HUES6 (cell line): ENCODE measurements around the gene SLC3A2.

Experiments
- H3K27ac ChIP-seq: 2 replicates; pipeline ENCODE4 v1.7.0; 2013; ENCODE audit warnings: low read depth, mild to moderate bottlenecking, low read length, inconsistent platforms
- H3K27me3 ChIP-seq: 2 replicates; pipeline ENCODE4 v1.6.1; 2013; ENCODE audit warnings: low read length; ENCODE audit not compliant: control insufficient read depth, insufficient read depth
- H3K36me3 ChIP-seq: 2 replicates; pipeline ENCODE4 v1.6.1; 2013; ENCODE audit warnings: low read length; ENCODE audit not compliant: control insufficient read depth, insufficient read depth
- H3K4me1 ChIP-seq: 2 replicates; pipeline ENCODE4 v1.6.1; 2013; ENCODE audit warnings: low read length; ENCODE audit not compliant: control insufficient read depth, insufficient read depth
- H3K4me3 ChIP-seq: 2 replicates; pipeline ENCODE4 v1.5.1; 2013; ENCODE audit warnings: low read depth, low read length
- H3K9ac ChIP-seq: one replicate; pipeline ENCODE4 v1.6.1; 2013; ENCODE audit warnings: mild to moderate bottlenecking, low read length
- H3K9me3 ChIP-seq: 2 replicates; pipeline ENCODE4 v1.6.1; 2013; ENCODE audit warnings: low read depth, low read length; ENCODE audit not compliant: control insufficient read depth, insufficient read depth

The SLC3A2 gene

DNA sequence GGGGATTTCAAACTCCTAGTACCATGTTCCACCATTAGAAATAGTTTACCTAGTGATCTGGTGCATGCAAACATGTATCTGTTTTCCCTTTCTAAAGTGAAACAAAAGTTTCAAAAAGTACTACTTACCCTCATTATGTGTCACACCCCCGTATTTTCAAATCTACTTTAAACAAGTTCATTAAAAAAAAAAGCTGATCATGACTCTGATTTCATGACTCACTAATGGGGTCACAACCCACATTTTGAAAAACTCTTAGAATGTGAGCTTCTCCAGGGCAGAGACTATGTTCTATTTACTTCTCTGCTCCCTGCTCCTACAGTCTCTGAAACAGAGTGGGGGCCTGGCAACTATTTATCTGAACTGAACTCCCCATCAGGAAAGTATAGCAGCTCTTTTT lies 22.2 kb downstream of the SLC3A2 start:
- Histone ChIP-seq H3K4me1 (0 out of 2 replicates have a peak, but pooled peaks cover 3% of the 10 kb centered on the region), H3K9me3 (no peaks in the 10 kb centered on the region), H3K27ac (no peak overlapping the region), H3K9ac (no peak overlapping the region), H3K4me3 (no peak overlapping the region), H3K27me3 (peaks cover 9% of the 10 kb centered on the region; the same call in 1 of the 2 replicates), H3K36me3 (no peaks in the 10 kb centered on the region)

DNA sequence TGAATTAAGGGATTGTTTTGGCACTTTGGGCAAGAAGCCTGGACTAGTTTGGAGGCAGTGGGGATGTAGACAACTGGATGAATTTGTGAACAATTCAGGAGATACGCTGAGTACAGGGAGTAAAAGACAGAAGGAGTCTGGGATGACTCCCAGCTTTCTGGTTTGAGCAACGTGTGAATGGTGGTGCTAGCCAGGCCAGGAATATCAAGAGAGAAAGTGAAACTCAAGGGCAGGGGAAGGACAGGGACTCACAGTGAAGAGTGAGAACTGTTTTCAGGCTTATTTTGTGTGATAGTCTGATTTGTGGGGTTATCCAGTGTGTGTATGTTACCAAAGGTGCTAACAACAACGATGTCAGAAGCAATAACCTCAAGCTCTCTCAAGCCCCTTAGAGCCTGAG lies 24.6 kb downstream of the SLC3A2 start:
- no peaks in the 10 kb centered on the region for H3K9me3 ChIP-seq
- no peak overlapping the region for H3K27ac ChIP-seq
- H3K4me3 ChIP-seq: no peak overlapping the region
- no peak overlapping the region for H3K9ac ChIP-seq
- H3K36me3 ChIP-seq: no peaks in the 10 kb centered on the region
- peaks cover 16% of the 10 kb centered on the region for H3K4me1 ChIP-seq
- H3K27me3 ChIP-seq: peaks cover 9% of the 10 kb centered on the region; the same call in 1 of the 2 replicates

DNA sequence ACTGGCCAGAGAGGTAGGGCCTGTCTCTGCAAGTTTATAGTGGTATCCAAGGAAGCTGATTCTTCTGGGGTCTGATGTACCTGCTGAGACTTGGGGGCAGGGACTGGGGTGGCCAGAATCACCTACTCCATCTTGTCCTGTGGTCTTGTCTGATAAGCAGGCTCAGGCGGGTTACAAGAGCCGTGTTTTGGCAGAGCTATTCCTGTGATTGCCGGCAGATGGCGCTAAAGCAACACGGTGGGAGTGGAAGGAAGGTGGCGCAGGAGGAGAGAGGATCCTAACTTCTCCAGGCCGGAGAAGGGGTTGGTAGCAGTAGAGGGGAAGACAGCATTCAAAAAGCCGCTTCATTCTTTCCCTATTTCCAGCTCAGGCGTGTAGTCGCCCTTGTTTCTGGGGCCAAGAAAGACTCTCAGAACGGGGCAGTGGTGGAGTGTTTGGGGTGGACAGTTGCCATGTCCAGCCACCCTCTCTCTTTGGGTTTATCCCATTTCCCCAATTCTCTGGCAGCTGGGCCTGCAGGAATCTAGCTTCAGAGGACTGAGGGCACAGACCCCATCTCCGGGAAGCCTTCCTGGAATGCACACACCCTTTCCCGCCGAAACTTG lies 25.3 kb downstream of the SLC3A2 start:
- no peak overlapping the region for H3K27ac ChIP-seq
- H3K27me3 ChIP-seq: peaks cover 9% of the 10 kb centered on the region; the same call in 1 of the 2 replicates
- H3K4me3 ChIP-seq: no peak overlapping the region
- H3K9ac ChIP-seq: no peak overlapping the region
- H3K4me1 ChIP-seq: peaks cover 19% of the 10 kb centered on the region
- no peaks in the 10 kb centered on the region for H3K36me3 ChIP-seq
- no peaks in the 10 kb centered on the region for H3K9me3 ChIP-seq

DNA sequence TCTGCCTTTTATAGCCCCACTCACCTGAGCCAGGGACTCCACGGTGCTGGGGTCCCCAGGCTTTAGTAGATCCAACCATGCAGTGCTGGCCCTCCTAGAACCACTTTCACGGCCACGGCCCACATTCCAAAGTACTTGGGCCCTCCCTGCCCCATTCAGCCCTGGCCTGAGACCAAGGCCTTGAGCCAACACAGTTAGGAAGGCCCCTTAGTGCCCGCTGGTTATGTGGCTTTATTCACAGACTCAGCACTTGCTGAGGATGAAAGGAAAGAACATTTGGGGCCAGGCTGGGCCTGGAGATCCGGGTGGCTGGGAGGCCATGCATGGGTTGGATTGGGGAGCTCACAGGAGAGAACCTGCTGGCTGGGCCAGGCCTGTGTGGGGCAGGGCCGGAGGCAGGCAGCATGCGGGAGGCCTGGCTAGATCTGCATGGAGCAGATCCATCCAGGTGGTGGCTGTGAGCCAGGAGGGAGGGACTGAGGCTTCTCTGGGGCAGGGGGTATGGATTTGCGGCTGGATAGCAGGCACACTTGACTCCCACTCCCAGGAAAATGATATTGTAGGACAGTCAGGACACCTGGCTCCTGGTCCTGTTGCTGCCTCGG lies 27.9 kb downstream of the SLC3A2 start:
- no peak overlapping the region for H3K4me3 ChIP-seq
- no peak overlapping the region for H3K27ac ChIP-seq
- H3K9me3 ChIP-seq: no peaks in the 10 kb centered on the region
- H3K9ac ChIP-seq: no peak overlapping the region
- H3K27me3 ChIP-seq: peaks cover 9% of the 10 kb centered on the region; the same call in 1 of the 2 replicates
- no peaks in the 10 kb centered on the region for H3K36me3 ChIP-seq
- peaks cover 19% of the 10 kb centered on the region for H3K4me1 ChIP-seq

DNA sequence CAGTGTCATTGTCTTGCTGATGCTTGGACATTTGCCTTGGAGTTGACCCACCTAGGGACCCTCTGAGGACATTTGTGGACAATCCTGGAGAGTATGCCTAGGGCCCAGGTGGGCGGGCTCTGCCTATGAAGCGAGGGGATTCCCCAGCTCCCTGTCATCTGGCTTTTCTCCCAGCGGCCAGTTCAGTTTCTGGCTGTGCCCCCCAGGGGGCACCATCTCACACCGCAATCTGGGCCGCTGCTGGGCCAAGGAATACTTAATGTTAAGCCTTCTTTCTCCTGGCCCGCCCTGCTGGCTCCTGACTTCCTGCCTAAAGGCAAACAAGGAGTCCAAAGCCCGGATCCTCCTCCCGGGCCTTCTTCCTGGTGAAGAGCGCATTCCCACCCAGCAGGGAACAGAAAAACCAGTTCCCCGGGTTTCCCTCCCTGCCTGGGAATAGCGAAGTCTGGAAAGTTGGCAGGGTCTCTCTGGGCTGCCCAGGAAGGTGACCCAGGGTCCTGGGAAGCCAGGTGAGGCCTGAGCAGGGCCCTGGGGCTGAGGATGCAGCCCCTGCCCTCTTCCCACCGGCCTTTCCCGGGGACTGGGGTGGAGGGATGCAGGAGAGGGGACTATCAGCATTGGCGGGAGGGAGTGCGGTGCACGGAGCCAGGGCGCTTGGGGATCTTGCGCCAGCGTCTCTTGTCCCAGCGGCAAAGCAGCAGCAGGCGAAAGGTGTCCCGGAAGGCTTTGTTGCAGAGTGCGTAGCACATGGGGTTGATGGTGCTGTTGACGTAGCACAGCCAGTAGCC lies 28.6 kb downstream of the SLC3A2 start:
- no peaks in the 10 kb centered on the region for H3K36me3 ChIP-seq
- peaks cover 9% of the 10 kb centered on the region; the same call in 1 of the 2 replicates for H3K27me3 ChIP-seq
- peak overlapping the region; percentile 37 for H3K4me3 ChIP-seq
- H3K9ac ChIP-seq: peak overlapping the region; percentile 67
- H3K27ac ChIP-seq: peak overlapping the region; percentile 74
- H3K4me1 ChIP-seq: peaks cover 19% of the 10 kb centered on the region
- H3K9me3 ChIP-seq: no peaks in the 10 kb centered on the region

DNA sequence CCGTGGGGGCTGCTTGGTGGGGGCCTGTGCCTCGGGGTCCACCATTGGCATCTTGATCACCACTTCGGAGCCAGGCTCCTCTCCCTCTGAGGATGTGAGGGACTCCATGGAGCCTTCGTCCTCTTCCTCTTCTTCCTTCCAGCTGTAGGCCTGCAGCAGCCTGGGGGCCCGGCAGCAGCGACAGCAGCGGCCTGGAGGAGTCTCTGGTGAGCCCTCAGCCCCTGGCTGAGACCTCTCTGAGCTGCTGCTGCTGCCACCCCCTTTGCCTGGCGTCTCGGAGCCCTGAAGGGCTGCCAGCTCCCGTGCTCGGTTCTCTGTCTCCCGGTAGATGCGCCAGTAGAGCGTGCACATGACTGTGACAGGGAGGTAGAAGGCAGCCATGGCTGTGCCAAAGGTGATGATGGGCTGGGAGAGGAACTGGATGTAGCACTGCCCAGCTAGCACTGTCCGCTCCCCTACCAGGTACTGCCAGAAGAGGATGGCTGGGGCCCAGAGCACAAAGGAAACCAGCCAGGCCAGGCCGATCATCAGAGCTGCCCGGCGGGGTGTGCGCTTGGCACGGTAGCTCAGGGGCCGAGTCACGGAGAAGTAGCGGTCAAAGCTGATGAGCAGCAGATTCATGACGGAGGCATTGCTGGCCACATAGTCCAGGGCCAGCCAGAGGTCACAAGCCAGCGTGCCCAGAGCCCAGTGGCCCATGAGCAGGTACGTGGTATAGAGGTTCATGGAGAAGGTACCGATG lies 29.6 kb downstream of the SLC3A2 start:
- no peaks in the 10 kb centered on the region for H3K9me3 ChIP-seq

DNA sequence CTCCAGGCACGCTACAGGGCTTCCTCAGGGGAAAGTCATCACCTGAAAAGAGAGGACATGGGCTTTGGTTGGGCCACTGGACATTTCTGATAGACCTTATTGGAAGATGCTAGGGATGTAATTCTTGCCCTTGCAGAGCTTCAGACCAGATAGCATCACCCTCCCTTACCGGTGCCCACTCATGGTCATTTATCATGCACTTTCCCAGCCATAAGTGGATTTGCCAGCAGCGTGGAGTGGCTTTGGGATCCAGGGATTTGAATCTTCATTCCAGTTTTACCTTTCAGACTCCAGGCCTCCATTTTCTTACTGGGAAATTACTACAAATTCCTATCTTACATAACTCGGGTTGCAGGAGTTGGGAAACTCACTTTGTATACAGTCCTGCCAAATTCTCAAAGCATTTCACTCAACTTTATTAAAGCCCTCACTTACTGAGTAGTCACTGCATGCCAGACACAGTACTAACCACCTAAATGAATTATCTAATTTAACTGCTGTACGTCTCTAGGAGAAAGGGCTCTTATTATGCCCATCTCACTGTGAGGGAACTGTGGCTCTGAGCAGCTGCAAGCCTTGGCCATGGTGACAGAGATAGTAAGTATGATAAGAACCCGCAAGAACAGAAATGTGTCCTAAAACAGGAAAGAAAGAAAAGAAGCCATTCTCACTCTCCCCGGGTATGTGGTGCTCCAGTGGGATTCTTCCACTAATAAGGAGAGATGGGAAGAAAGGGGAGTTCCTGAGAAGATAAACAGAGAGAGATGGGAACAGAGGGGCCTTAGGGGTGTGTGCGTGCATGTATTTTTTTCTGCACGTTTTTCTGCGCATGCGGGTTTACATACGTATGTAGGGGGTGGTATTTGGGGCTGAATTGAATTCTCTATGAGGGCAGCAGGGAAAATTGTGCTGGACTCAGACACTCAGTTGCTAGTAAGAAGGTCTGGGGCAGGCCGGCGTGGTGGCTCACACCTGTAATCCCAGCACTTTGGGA lies 30.7 kb downstream of the SLC3A2 start:
- Histone ChIP-seq H3K4me1 (peaks cover 19% of the 10 kb centered on the region), H3K4me3 (no peak overlapping the region), H3K36me3 (no peaks in the 10 kb centered on the region), H3K9me3 (no peaks in the 10 kb centered on the region), H3K9ac (no peak overlapping the region), H3K27ac (no peak overlapping the region), H3K27me3 (peaks cover 8% of the 10 kb centered on the region; the same call in 1 of the 2 replicates)

More for the DNA sequence above, 29.6 kb downstream of the SLC3A2 start:
- Histone ChIP-seq H3K4me3 (no peak overlapping the region), H3K4me1 (peaks cover 19% of the 10 kb centered on the region), H3K27me3 (peaks cover 9% of the 10 kb centered on the region; the same call in 1 of the 2 replicates), H3K9ac (peak overlapping the region; percentile 67), H3K27ac (no peak overlapping the region), H3K36me3 (no peaks in the 10 kb centered on the region)

DNA sequence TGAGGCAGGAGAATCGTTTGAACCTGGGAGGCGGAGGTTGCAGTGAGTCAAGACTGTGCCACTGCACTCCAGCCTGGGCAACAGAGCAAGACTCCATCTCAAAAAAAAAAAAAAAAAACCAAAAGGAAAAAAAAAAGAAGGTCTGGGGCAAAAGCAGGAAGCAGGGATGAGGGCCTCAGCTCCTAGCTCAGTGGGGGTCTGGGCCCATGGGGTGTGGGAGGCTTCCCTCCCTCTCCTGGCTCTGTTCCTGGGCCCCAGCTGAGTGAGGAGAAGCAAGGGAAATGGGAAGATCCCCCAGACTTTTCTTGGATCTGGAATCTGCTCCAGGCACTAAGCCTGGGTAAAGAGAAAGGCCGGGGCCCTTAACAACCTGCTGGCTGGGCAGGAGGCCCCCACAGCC lies 31.6 kb downstream of the SLC3A2 start:
- no peaks in the 10 kb centered on the region for H3K9me3 ChIP-seq
- no peak overlapping the region for H3K27ac ChIP-seq
- H3K4me1 ChIP-seq: peaks cover 19% of the 10 kb centered on the region
- H3K9ac ChIP-seq: no peak overlapping the region
- no peaks in the 10 kb centered on the region for H3K36me3 ChIP-seq
- no peak overlapping the region for H3K4me3 ChIP-seq
- no peaks in the 10 kb centered on the region for H3K27me3 ChIP-seq

DNA sequence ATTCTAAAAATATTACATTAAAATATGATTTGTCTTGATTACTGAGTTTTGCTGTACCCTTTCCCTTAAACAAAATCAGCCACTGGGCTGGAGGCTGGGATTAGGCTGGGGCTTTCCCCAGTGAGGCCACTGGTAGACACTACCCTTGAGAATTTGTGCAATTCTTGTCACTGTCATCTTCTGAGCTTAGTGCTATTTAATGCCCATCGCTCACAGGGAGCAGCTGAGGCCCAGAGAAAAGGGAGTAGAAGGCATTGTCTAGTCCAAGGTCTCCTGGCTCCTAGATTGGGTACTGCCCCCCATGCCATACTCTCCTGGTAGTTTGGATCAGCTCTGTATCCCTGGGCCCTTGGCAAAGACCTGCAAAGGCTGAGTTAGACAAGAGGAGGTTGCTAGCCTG lies 33.7 kb downstream of the SLC3A2 start:
- no peak overlapping the region for H3K27ac ChIP-seq
- no peak overlapping the region for H3K9ac ChIP-seq
- H3K36me3 ChIP-seq: no peaks in the 10 kb centered on the region
- no peaks in the 10 kb centered on the region for H3K9me3 ChIP-seq
- no peaks in the 10 kb centered on the region for H3K27me3 ChIP-seq
- H3K4me3 ChIP-seq: no peak overlapping the region
- peaks cover 18% of the 10 kb centered on the region for H3K4me1 ChIP-seq

DNA sequence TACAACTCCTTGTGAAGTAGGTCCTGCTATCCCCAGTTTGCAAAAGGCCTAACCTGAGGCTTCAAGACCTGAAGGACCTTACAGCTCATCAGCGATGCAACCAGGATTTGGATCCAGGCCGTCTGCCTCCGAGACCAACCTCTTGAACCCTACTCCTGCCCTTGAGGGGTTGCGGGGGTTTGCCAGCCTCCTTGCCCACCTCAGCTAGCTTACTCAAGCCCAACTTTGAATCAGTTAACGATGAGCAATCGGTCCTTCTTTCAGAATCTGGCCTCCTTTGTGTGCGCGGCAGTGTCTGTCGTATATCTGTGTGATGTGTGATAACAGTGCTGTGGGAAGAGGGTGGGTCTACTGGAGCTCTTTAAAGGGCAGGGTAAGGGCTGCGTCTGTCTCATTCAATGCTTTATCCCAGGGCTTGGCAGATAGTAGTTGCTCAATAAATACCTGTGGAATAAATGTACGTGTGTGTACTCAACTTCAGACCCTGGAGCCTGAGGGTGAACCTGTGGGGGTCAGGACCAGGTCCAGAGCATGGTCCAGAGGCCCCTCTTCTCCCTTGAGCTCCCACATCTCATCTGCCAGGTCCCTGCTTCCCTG lies 37.3 kb downstream of the SLC3A2 start:
- Histone ChIP-seq H3K9me3 (no peaks in the 10 kb centered on the region), H3K4me3 (no peak overlapping the region), H3K27me3 (peaks cover 20% of the 10 kb centered on the region), H3K9ac (no peak overlapping the region), H3K36me3 (no peaks in the 10 kb centered on the region), H3K27ac (no peak overlapping the region), H3K4me1 (peaks cover 29% of the 10 kb centered on the region)
